ENCODE measurements around the gene MACROD2.
A peak's percentile ranks its signal among the peaks of the same experiment; 100 is the strongest.
"Not testable (repeated sequence)": the region's sequence is repeated elsewhere in the genome, so short reads cannot be mapped to it uniquely, and the experiment has no call there.

Gene MACROD2

DNA sequence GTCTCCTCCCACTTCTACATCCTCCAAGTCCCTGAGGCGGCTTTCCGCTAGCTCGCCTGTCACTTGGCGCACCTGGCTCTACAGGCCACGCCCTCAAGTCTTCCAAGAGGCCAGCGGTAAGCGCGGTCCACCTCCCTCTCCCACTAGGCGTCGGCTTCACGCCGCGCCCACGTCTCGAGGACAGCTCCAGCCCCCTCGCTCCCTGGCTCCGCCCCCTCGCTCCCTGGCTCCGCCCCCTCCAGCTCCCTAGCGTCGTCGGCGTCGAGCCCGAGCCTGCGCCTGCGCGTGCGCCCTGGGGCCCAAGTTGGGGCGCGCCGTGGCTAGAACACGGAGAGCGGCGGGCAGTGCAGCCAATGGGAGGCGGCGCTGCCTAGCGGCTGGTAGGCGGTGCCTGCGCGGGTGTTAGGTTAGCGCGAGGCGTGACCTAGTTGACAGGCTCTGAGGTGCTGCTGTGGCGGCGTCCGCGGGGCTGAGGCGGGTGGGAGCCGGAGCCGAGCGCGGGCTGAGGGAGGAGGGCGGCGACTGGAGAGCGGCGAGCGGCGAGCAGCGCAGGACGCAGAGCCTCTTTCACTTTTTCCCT, at the start of gene MACROD2:
MACROD2 (plus strand) TSS at position 431 of the 580 bp plus-strand sequence.
- DNase-seq (ENCODE audit: low read depth): peak; percentile 83

DNA sequence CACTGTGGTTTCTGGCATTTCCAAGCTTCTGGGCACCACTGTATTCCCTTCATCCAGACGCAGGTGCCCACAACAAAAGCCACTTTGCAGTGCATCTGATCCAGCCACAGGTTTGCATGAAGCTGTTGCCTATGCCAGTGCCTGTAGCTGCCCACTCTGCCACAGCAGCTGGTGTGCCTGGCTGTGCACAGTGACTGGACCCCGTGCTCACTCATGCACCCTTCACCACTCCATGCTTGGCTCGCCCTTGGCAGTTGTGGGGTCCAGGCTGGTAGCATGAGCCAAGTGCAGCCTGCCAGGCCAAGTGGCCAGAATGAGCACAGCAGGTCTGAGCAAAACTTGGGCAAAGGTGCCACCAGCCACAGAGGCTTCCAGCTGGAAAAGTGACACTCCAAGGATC, 47.6 kb upstream of the MACROD2 start:
- DNase-seq (ENCODE audit: low read depth): no peak

DNA sequence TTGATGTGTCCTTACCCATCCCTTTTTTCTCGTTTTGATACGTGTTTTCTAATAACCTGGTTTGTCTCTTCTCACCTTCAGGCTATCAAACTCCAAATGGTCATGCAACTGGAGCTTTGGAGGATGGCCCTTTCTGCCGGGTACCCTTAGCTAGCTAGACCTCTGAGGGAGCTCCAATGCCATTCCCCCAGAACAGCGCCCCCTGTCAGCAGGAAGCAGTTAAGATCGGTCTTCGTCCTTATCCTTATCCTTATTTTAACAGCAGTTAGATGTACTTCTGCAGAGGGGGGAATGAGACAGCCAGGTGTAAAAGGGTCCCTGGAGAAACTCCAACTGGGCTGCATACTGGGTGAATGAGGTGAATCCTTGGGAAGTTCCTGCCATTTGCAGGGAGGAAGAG, 42.1 kb upstream of the MACROD2 start:
- DNase-seq (ENCODE audit: low read depth): no peak

DNA sequence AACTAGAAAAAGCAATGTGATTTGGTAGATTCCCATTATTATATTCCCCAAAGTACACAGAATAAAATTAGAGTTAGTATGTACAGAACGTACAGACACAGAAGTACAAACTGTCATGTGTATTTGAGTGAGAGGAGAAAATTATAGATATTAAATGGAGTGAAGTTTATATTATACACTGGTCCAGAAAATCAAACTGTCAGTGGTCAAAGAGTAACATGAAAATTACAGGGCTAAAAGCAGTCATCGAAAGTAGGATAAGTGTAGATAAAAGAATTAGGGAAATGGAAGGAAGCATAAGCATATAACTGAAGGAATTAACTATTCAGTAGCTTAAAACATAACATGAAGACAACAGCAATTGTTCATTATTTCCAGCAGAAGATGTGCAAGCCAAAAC, 35.2 kb upstream of the MACROD2 start:
- no peak for DNase-seq (ENCODE audit: low read depth)

DNA sequence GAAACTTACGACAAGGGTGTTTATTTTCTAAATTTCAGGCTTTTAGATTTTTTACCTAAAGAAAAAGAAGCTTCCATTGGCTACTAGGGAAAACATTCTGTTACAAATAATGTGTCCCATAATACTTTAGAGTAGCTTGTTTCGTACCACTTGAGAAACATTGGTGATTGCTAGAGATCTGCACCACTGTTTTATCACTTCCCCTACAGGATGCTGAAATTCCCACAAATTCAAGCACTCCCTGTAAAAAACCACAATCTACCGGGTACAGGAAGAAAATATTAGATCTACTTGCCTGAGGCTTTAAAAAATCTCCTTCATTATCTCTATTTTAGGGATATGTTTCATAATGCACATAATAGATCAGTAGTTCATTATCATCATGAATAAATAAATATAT, 34.8 kb upstream of the MACROD2 start:
- no peak for DNase-seq (ENCODE audit: low read depth)

DNA sequence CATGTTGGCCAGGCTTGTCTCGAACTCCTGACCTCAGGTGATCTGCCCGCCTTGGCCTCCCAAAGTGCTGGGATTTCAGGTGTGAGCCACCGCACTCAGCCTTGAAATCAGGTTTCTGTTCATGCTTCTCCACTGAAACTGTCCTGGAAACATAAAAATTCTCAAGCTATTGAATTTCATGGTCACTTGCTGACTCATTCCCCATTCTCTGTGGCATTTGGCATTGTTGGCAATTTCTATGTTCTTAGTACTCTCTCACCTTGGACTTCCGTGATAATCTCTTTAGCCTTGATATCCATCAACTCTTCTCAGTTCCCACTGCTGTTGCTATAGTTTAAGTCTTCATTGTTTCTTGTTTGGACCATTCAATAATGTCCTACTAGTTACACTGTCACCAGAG, 11.1 kb upstream of the MACROD2 start:
- no peak for DNase-seq (ENCODE audit: low read depth)

DNA sequence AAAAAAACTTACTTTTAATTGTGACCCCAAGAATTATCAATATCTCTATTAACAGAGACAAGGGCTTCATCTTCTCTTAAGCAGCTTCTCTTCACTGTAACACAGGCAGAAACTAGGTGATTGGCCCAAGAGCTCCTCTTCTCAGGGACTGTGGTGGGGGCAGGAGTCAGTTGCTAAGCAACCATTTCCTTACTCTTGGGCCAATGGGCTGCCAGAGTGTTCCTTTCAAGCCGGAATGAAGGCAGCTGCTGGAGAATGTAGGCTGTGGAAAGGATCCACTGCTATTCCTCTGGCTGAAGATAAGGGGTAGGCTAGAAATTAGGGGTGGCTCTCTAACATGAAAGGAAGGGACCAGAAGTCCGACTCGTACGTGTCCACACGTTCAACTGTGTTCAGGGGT, 4.9 kb upstream of the MACROD2 start, which contains the start of gene SEL1L2:
SEL1L2 (minus strand) TSS at position 150 of the 400 bp plus-strand sequence; CDS start at position 70, 80 bp downstream.
- DNase-seq (ENCODE audit: low read depth): no peak

DNA sequence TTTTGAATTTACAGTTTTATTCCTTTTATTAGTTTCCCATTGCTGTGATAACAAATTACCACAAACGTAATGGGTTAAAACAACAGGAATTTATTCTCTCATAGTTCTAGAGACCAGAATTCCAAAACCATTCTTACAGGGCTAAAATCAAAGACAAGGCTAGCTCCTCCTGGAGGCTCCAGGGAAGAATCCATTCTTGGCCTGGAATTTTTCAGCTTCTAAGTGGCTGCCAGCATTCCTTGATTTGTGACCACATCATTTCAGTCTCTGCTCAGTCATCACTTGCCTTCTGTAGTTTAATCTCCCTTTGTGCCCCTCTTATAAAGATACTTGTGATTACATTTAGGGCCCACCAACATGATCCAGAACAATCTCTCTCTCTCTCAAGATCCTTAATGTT, 4.0 kb upstream of the MACROD2 start:
- DNase-seq (ENCODE audit: low read depth): no peak

DNA sequence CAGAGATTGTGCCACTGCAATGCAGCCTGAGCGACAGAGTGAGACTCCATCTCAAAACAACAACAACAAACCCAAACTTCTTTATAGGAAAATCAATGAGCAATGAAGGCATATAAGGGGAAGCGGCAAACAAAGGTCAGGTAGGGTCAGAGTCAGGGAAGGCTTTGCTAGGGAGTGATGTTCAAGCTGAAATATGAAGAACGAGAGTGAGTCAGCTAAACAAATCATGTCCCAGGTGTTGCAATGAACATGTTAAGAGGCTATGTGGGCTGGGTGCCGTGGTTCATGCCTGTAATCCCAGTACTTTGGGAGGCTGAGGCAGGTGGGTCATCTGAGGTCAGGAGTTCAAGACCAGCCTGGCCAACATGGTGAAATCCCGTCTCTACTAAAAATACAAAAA, 3.4 kb upstream of the MACROD2 start:
- not testable (repeated sequence) for DNase-seq (ENCODE audit: low read depth)

DNA sequence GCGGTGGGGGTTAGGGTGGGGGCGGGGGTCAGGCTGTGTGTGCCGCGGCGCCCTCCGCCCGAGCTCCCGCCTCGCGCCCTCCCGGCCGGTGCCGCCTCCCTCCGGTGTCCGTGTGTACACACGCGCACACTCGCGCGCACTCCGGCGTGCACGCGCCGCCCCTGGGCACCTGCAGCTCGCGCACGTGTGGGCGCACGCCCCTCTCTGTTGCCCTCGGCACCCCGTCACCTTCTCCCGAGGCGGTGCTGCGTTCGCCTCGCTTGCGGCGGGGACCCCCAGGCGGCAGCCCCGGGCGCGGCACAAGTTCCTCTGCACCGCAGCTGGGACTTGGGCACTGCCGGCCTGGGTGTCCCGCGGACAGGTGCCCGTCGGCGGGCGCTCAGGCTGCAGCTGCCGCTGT, 525 bp downstream of the MACROD2 start:
- DNase-seq (ENCODE audit: low read depth): no peak

DNA sequence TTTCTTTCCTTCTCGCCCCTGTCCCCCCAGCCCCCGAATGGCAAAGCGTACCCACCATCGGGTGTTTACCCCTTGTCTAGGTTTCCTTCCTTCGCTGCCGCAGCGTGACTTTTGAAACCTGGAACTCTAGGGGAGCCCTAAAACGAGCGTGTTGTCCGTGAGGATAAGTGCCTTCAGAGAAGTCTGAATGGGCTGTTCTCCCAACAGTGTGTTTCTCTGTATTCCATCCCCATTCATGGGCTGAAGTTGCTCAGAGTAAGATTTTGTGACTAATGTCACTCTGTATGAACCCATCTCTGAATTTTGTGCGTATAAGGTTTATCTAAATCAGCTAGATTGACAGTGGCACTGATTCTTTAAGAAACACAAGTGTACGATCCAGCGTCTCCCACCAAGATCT, 949 bp downstream of the MACROD2 start:
- no peak for DNase-seq (ENCODE audit: low read depth)

DNA sequence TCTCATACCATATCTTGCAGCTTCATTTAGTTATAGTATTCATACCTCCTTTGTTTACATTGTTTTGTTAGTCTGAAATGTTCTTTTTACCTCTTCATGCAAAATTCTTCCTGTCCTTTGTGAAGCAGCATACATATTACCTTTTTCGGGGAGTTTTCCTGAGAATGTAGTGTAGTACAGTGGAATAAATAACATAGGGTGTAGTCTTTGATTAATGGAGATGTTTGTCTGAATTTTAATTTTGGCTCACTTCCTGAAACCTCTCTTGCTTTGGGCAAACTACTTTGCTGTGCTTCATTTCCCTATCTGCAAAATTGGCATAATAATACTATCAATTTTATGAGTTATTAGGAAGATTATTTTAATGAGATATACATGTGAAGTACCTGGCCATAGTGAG, 5.6 kb downstream of the MACROD2 start:
- no peak for DNase-seq (ENCODE audit: low read depth)

DNA sequence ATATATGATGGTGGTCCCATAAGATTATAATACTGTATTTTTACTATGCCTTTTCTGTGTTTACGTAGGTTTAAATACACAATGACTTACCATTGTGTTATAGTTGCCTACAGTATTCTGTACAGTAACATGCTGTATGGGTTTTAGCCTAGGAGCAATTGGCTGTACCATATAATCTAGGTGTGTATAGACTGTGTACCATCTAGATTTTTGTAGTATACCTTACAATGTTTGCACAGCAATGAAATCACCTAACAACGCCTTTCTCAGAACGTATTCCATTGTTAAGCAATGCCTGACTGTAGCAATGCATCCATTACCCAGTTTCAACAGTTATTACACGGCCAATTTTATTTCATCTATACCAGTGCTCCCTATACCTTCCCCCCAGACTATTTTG, 10.7 kb downstream of the MACROD2 start:
- DNase-seq (ENCODE audit: low read depth): no peak

DNA sequence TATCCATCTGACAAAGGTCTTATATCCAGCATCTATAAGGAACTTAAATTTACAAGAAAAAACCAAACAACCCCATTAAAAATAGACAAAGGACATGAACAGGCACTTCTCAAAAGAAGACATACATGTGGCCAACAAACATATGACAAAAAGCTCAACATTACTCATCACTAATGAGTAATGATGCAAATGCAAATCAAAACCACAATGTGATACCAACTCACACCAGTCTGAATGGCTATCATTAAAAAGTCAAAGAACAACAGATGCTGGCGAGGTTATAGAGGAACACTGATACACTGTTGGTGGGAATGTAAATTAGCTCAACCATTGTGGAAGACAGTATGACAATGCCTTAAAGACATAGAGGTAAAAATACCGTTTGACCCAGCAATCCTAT, 13.9 kb downstream of the MACROD2 start:
- no peak for DNase-seq (ENCODE audit: low read depth)

DNA sequence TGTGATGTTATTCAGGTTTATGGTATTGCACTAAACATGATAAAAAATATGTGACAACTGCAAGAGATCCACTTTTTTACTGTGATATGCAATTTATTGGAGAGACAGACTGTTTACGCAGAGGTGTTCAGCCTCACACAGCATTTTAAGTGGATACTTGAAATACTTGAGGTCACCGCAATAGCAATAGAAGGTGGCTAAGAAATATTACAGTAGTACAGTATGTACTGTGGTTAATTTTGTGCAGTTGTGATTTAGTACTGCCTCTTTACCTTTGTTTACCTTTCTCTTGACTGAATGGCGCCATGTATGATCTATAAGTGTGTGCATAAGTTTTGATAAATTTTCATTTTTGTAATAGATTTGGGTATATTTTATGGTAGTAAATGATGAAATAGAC, 17.4 kb downstream of the MACROD2 start:
- no peak for DNase-seq (ENCODE audit: low read depth)

DNA sequence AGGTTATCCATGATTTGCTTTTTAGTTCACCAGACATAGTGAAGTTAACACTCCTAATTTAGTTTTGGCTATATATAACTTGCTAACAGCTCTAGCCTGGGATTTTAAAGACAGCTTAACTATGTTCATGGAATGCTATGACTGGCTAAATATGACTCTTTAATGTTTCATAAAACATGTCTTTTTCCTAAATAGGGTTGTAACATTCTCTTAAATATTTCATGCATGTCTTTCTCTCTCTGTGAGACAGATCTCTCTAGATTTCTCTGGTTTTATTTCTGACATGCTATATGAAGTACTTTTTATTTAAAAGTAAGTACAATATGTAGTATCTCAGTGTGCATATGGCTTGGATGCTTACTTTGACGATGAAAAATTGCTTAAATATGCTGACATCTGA, 35.7 kb downstream of the MACROD2 start:
- no peak for DNase-seq (ENCODE audit: low read depth)

DNA sequence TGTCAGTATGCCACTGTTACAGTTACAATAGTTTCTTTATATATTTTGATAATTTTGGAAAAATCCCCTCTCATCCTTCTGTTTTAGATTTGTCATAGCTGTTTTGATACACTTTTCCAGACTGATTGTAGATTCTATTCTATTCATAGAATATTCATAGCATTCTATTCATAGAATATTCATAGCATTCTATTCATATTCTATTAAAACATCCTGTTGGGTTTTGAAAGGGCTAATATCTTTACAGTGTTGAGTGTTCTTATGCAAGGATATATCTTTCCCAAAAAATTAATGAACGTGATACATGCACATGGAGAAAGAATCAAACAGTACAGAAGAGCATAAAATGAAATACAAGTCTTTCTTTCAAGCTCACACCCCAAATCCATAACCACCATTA, 38.0 kb downstream of the MACROD2 start:
- no peak for DNase-seq (ENCODE audit: low read depth)

DNA sequence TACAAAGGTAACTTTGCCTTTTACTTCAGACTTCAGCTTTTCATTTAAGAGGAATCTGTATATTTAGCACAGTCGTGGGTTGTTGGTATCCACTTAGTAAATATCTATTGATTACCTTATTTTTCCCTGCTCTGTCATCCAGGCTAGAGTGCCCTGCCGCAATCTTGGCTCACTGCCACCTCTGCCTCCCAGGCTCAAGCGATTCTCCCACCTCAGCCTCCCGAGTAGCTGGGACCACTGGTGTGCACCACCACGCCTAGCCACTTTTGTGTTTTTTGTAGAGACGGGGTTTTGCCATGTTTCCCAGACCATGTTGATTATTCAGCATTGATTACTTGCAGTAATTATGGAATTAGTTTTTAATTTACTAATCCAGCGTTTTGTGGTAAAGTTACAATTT, 41.3 kb downstream of the MACROD2 start:
- no peak for DNase-seq (ENCODE audit: low read depth)

DNA sequence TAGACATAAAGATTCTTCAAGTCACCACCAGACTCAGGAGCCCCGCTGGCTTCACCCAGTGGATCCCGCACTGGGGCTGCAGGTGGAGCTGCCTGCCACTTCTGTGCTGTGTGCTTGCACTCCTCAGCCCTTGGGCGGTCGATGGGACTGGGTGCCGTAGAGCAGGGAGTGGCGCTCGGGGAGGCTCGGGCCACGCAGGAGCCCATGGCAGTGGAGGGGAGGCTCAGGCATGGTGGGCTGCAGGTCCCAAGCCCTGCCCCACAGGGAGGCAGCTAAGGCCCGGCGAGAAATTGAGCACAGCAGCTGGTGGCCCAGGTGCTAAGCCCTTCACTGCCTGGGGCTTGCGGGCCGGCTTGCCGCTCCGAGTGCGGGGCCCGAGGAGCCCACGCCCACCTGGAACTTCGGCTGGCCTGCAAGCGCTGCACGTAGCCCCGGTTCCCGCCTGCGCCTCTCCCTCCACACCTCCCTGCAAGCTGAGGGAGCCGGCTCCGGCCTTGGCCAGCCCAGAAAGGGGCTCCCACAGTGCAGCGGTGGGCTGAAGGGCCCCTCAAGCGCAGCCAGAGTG, 49.5 kb downstream of the MACROD2 start:
- DNase-seq (ENCODE audit: low read depth): not testable (repeated sequence)

DNA sequence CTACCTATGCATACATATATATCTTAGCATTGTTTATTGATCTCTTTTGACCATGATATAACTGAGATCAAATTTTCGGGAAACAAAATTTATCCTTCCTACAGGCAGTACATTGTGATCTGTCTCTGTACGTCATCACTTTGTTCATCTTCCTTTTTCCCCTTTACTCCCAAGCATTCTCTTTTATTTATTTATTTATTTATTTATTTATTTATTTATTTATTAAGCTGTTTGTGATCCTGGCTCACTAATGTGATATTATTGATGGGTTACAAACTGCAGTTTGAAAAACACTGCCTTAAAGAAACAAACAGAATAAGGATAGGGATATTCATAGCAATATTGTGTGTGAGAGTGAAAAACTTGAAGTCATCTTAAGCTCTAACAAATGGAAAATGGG, 51.2 kb downstream of the MACROD2 start:
- no peak for DNase-seq (ENCODE audit: low read depth)

DNA sequence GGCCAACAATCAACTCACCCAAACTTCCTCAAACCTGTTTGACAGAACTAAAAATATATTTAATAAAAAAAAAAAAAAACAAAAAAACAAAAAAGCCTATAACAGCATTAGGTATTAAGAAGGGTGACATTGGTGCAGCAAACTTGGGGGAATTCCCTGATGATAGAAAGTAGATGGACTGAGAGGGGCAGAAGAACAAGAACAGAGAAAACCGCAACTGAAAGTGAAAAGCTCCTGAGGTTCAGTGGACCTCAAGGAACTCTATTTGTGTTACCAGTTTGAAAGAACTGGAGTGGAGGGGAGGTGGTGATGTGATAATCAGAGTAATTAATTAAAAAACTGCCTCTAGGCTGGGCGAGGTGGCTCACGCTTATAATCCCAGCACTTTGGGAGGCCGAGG, 53.8 kb downstream of the MACROD2 start:
- DNase-seq (ENCODE audit: low read depth): no peak

DNA sequence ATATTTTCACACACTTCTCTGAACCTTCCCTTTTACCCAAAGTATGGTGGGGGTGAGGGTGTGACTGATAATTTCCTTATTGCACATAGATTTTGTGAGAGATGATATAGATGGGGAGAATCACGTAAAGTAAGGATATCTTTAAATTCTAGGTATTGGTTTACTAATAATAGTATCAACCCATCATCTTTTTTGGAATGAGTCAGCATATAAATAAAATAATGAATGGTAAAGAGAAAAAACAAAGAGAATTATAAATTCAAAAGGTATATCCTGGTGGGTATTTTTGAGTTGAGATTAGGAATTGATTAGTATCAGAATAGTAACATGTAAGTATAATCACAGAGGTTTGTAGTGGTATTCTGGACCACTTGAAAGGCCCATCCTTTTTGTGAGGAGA, 56.1 kb downstream of the MACROD2 start:
- DNase-seq (ENCODE audit: low read depth): no peak

DNA sequence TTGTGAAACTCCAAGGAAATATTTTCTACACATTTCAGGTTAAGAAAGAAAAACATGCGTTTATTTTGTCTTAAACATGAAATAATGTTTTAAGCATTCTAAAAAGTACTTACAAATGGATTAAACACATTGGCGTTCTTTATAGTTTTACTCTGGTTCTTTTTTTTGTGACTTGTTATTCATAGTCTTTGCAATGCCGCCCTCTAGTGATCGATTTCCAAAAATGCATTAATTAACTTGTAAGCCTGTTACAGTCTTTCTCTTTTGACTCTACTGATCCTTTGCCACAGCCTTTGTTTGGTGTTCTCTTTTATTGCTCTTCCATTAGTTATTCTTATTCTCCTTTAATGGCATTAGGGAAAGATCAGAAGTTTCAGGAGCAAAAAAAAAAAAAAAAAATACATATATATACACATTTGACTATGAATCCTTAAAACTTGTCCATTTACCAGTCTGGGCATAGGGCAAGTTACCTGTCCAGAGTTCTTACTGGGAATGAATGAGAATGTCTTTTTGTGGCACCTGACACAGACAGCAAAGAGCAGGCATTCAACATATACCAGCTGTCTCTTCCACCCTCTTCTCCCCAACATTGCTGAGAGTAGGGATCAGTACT, 59.9 kb downstream of the MACROD2 start:
- DNase-seq (ENCODE audit: low read depth): peak; percentile 52

DNA sequence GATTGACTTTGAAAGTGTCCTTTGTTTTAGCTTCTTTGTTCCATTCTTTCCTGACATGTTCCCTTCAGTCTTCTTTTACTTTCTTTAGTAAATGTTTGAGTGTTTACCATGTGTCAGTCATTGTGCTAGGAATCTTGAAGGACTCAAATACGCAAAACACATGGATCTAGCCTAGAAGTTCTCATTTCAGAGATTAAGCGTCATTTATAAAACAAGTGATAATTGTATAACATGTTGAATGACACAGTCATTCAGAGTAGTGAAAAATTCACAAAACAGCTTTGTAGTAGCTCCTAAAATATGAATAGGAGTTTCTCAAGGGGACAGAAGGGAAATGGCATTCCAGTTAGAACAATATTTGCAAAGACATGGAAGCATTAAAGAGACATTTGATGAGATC, 66.9 kb downstream of the MACROD2 start:
- DNase-seq (ENCODE audit: low read depth): no peak

All from stromal cell of bone marrow (primary cell).